IMR-90 (cell line): ENCODE data around the gene TMEM92. TPM values are rescaled to one million over a fixed set of nuclear protein-coding genes. Genes with fewer than 3 reads are reported as not detected.
A peak's percentile ranks its signal among the peaks of the same experiment; 100 is the strongest.
"Not testable (repeated sequence)": the region's sequence is repeated elsewhere in the genome, so short reads cannot be mapped to it uniquely, and the experiment has no call there.

Experiments
- ATAC-seq: fragments of 200-7000 bp; cut with Tn5 transposase; 2 replicates; pipeline ENCODE4 v1.9.1; 2020; ENCODE audit warnings: low read depth, mild to moderate bottlenecking, moderate library complexity
- BruUV-seq: library from RNA; stranded (reverse); fragments of 400-500 nt; replicated peaks from 2 replicates; lab custom pipeline; 2021; lab: Mats Ljungman, UMichigan
- CTCF ChIA-PET: fragments of 300-600 bp; formaldehyde crosslinking; extraction: SDS; loops from one replicate; lab custom pipeline; 2021; ENCODE audit warnings: antibody characterized with exemption; lab: Yijun Ruan, JAX
- POLR2A ChIA-PET: fragments of 300-600 bp; sonication (Branson Sonifier 250); formaldehyde crosslinking; loops from one replicate; lab custom pipeline; 2022; ENCODE audit warnings: antibody characterized with exemption; ENCODE audit not compliant: unreplicated experiment; lab: Charles Lee
- DNase-seq: peaks from one replicate; pipeline ENCODE4 v3.0.0; 2013
- H2AFZ ChIP-seq: replicated peaks from 2 replicates; pipeline ENCODE3; 2013; ENCODE audit warnings: low read length, mild to moderate bottlenecking; ENCODE audit not compliant: poor library complexity
- H2AK5ac ChIP-seq: 2 replicates; pipeline ENCODE4 v1.6.1; 2013; ENCODE audit warnings: low read depth, low read length, inconsistent platforms
- H2AK9ac ChIP-seq: replicated peaks from 2 replicates; pipeline ENCODE3; 2013; ENCODE audit warnings: mild to moderate bottlenecking, low read depth, low read length, moderate library complexity; ENCODE audit not compliant: poor library complexity
- H2BK120ac ChIP-seq: 2 replicates; pipeline ENCODE4 v1.6.1; 2013; ENCODE audit warnings: low read depth, low read length, inconsistent platforms
- H2BK15ac ChIP-seq: 3 replicates; pipeline ENCODE4 v1.6.1; 2013; ENCODE audit warnings: low read depth, low read length, inconsistent platforms
- H2BK20ac ChIP-seq: 2 replicates; pipeline ENCODE4 v1.6.1; 2013; ENCODE audit warnings: low read depth, mild to moderate bottlenecking, inconsistent platforms, low read length, moderate library complexity
- H2BK5ac ChIP-seq: 2 replicates; pipeline ENCODE4 v1.6.1; 2013; ENCODE audit warnings: mild to moderate bottlenecking, low read depth, low read length, inconsistent platforms; ENCODE audit not compliant: poor library complexity, severe bottlenecking
- H3K14ac ChIP-seq: replicated peaks from 2 replicates; pipeline ENCODE4 v1.6.1; 2013; ENCODE audit warnings: low read depth, low read length, inconsistent platforms
- H3K18ac ChIP-seq: 2 replicates; pipeline ENCODE4 v1.6.1; 2013; ENCODE audit warnings: low read depth, low read length, control low read depth
- H3K23ac ChIP-seq: 2 replicates; pipeline ENCODE4 v1.6.1; 2013; ENCODE audit warnings: low read depth, low read length, inconsistent platforms
- H3K27ac ChIP-seq: 2 replicates; pipeline ENCODE4 v1.5.1; 2013; ENCODE audit warnings: mild to moderate bottlenecking, control low read depth, low read length; ENCODE audit not compliant: insufficient read depth
- H3K27me3 ChIP-seq: 2 replicates; pipeline ENCODE4 v1.6.1; 2013; ENCODE audit warnings: low read length; ENCODE audit not compliant: control insufficient read depth, insufficient read depth
- H3K36me3 ChIP-seq: 2 replicates; pipeline ENCODE4 v1.6.1; 2013; ENCODE audit warnings: low read length, mixed read lengths; ENCODE audit not compliant: control insufficient read depth, insufficient read depth
- H3K4ac ChIP-seq: 2 replicates; pipeline ENCODE4 v1.6.1; 2013; ENCODE audit warnings: low read depth, low read length, inconsistent platforms
- H3K4me1 ChIP-seq: 2 replicates; pipeline ENCODE4 v1.6.1; 2013; ENCODE audit warnings: low read length, mixed read lengths; ENCODE audit not compliant: control insufficient read depth, insufficient read depth
- H3K4me2 ChIP-seq: 2 replicates; pipeline ENCODE4 v1.6.1; 2013; ENCODE audit warnings: low read depth, mild to moderate bottlenecking, control low read depth, low read length, moderate library complexity
- H3K4me3 ChIP-seq: 2 replicates; pipeline ENCODE4 v1.5.1; 2013; ENCODE audit warnings: low read depth, mild to moderate bottlenecking, control low read depth, low read length, moderate library complexity; ENCODE audit not compliant: insufficient read depth
- H3K56ac ChIP-seq: 2 replicates; pipeline ENCODE4 v1.6.1; 2013; ENCODE audit warnings: low read length, inconsistent platforms; ENCODE audit not compliant: insufficient read depth; ENCODE audit errors: extremely low read depth
- H3K79me1 ChIP-seq, 2 experiments: 2 replicates each; pipeline ENCODE4 v1.6.1; 2013; ENCODE audit warnings: low read length in 2 of 2, inconsistent platforms in 1 of 2, low read depth in 1 of 2
- H3K9ac ChIP-seq: 2 replicates; pipeline ENCODE4 v1.6.1; 2013; ENCODE audit warnings: low read depth, low read length, control low read depth
- H3K9me1 ChIP-seq: 2 replicates; pipeline ENCODE4 v1.6.1; 2013; ENCODE audit warnings: low read length, inconsistent platforms; ENCODE audit not compliant: insufficient read depth
- H3K9me3 ChIP-seq: 2 replicates; pipeline ENCODE4 v1.6.1; 2013; ENCODE audit warnings: low read length; ENCODE audit not compliant: control insufficient read depth, insufficient read depth
- H4K20me1 ChIP-seq: 2 replicates; pipeline ENCODE4 v1.6.1; 2013; ENCODE audit warnings: low read length, inconsistent platforms; ENCODE audit not compliant: insufficient read depth
- H4K5ac ChIP-seq: 2 replicates; pipeline ENCODE4 v1.6.1; 2013; ENCODE audit warnings: mild to moderate bottlenecking, low read depth, low read length, control low read depth
- H4K8ac ChIP-seq, 2 experiments: 2 replicates each; pipeline ENCODE4 v1.6.1; 2013; ENCODE audit warnings: low read depth in 2 of 2, low read length in 2 of 2, control low read depth in 1 of 2, inconsistent platforms in 1 of 2
- H4K91ac ChIP-seq: 2 replicates; pipeline ENCODE4 v1.6.1; 2013; ENCODE audit warnings: low read depth, low read length, inconsistent platforms; ENCODE audit not compliant: insufficient read depth
- WGBS, 2 experiments: methylation state at CpG; one replicate each; pipeline versions ENCODE4 v1.1.5 to v1.1.7; 2013; ENCODE audit warnings: missing lambda C conversion rate in 2 of 2; ENCODE audit not compliant: insufficient read length in 1 of 2; ENCODE audit errors: extremely low coverage in 2 of 2; 5-methylcytosine and 5-hydroxymethylcytosine counted together
- dilution Hi-C: fragments of 300-500 bp; cut with HindIII; formaldehyde crosslinking; loops from one replicate; pipeline ENCODE4 v1.14.3; 2018; ENCODE audit warnings: low sequenced_read_pairs; ENCODE audit not compliant: unreplicated experiment
- in situ Hi-C: fragments of 300-500 bp; cut with MboI; formaldehyde crosslinking; loops from 3 replicates; pipeline ENCODE4 v1.14.3; 2019; ENCODE audit warnings: low sequenced_read_pairs, inconsistent platforms, mixed read lengths
- intact Hi-C: fragments of 100-400 bp; cut with micrococcal nuclease; formaldehyde crosslinking; loops from 2 replicates; pipeline ENCODE4 v1.10.0; 2022
- polyA plus RNA-seq, 3 experiments: library from polyadenylated mRNA; depleted of rRNA; stranded (reverse); fragments of >200 nt; gene quantifications; 2 replicates each; pipeline ENCODE4 v1.2.3, GENCODE V29; 2012; ENCODE audit warnings: low replicate concordance in 1 of 3
- total RNA-seq: library from RNA; depleted of rRNA; stranded (reverse); fragments of >200 nt; gene quantifications from 2 replicates; pipeline ENCODE4 v1.2.3, GENCODE V29; 2012

TMEM92 gene
- total and polyA plus RNA-seq, 2 of the 4 experiments (the other 2 are of a cell fraction) = 0.18 to 1.7 TPM

GRCh38 chr17:50300824-50301223, 26.6 kb downstream of the TMEM92 start:
- H3K36me3 ChIP-seq, H3K18ac ChIP-seq, H3K79me1 ChIP-seq, H2BK5ac ChIP-seq, H4K8ac ChIP-seq, ATAC-seq, H3K9me3 ChIP-seq, H3K4me3 ChIP-seq, H3K9me1 ChIP-seq, H4K5ac ChIP-seq, DNase-seq, H3K9ac ChIP-seq, H2AK9ac ChIP-seq, H4K20me1 ChIP-seq, H3K27ac ChIP-seq, POLR2A ChIA-PET, H2BK20ac ChIP-seq, dilution Hi-C loops, H3K56ac ChIP-seq, H3K4me1 ChIP-seq, H3K4me2 ChIP-seq, H3K27me3 ChIP-seq, H4K91ac ChIP-seq, BruUV-seq, H2BK120ac ChIP-seq: not testable (repeated sequence)
- Histone ChIP-seq H2AFZ (peak overlapping the region; percentile 33), H3K4ac (peak overlapping the region; percentile 1; the same call in 1 of the 2 replicates), H2AK5ac (peak overlapping the region; percentile 75; the same call in 1 of the 2 replicates), H3K23ac (peak overlapping the region; percentile 54; the same call in 1 of the 2 replicates), H3K14ac (0 out of 2 replicates have a peak overlapping the region, but pooled peaks have one; percentile 15), H2BK15ac (peak overlapping the region; percentile 79; the same call in 1 of the 3 replicates)
- CTCF ChIA-PET = interaction anchor here (0.8 to 0.9 kb wide), 2 partner anchors 33 to 207 kb away, joined by 5 to 9 read pairs; no protein-coding TSS in a partner anchor
- no CpG with 5 or more reads among the region's 1 CpG for WGBS, 2 experiments
- intact Hi-C loops = loop anchor here (10.0 kb wide), 1 partner anchor 266 kb away; no protein-coding TSS in a partner anchor
- in situ Hi-C loops = loop anchor here (25.0 kb wide), 1 partner anchor 414 kb away; no protein-coding TSS in a partner anchor
